ENCODE results near the gene FLT3.

Gene FLT3

DNA sequence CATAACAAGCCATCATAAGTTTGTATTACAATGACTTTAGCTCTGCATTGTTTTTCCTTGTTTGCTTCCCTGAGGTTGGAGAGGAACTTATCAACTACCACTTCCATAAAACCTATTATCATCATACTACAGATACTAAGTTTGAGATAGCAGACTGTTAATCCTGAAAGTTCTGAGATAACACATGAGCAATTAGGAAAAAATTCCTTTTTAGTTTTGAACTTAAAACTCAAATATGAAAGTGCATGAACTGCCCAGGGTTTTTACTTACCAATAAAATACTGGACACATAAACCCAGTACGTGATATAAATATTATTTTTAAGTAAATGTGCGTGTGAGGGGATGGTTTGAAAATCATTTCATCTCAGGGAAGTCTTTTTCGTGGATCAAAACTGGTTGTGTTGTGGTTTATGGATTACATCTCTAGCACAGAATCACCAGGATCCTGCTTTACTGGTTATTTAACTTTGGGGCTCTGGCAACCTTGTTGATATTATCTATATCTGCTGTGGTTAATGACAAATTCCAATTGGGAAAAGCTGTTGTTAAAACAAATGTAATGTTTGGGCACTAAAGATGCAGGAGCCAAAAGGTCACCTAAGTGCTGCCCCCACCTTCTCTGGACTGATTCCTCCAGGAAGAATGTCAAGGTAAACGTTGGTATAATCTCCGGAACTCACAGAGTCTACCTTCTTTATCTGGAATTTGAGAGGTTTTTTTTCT, 143.6 kb downstream of the FLT3 start:
- DNase-seq: no peak

DNA sequence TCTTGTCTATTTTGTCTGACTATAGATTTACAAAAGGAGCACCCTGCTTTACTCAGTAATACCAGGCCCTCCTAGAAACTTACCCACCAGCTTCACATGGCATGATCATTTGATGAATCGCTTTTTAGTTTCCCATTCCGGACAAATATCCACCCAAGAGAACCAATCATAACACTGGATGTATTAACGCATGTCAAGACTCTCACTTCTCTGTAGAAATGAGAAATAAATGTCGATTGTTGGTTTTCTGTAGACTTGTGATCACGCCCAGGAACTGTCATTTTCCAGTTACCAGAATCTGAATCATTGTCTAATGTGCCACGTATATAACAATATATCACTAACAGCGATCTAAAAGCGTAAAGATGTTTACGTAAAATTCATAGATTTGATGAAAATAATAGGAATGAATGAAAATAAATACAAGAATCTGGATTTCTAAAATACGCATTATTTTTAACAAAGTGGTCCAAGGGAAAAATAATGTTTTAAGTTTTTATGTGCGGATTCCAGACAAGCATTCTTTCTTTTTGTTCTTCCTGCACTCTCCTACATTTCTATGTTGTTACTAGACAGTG, 145.3 kb downstream of the FLT3 start:
- no peak for DNase-seq

DNA sequence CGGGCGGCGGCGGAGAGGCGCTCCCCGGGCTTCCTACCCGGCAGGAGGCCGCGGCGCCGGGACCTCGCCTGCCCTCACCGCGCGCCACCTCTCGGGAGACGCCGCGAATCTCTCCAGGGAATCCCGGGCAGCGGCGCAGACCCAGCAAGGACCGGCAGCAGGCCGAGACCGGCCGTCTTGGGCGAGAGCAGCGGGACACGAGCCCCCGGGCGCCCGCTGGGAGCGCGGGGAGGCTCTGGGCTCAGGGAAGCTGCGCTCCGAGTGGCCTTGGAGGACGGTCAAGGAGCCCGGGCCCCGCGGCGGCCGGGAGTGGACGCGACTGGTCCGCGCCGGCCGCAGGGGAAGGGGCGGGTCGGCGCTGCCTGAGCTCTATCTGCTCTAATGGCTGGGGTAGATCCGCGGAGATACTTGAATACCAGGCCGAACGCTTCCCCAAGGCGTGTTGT, 145.9 kb downstream of the FLT3 start:
- no peak for DNase-seq

DNA sequence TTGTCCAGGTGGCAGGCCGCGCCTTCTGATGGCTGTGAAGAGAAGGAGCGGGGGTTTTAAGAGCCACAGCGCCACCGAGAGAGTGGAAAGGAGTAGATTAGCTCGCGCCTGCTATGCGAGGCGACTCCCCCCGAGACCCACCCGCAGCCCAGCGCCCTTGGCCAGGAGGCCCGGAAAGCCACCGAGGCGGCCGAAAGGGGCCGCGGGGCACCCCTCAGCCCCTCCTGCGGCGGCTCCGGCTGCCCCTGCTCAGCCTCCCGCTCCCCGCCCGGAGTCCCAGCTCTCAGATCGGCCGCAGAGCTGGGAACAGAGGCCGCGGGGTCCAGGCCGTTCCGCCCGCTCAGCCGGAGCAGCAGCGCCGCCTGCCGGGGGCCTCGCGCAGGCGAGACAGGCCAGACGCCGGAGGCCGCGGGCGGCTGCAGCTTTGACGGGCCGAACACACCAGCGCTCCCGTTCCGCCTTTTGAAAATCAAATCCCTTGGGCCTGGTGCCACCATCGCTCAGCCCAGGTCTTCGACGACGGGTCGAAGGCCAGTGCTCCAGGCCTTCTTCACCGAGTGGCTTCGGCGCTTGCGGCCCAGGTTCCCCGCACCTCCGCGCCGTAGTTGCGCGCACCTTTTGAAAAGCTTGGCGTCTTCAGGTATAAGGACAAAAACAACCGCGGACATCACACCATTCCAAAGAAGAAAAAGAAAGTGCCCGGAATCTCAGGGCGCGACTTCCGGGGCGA, 146.5 kb downstream of the FLT3 start:
- DNase-seq: peak; percentile 43
